Activated T-cell treated with anti-CD3 and anti-CD28 coated beads for 4 hours (primary cell): ENCODE measurements around the gene FNDC5.
A peak's percentile ranks its signal among the peaks of the same experiment; 100 is the strongest.

Experiments used
- DNase-seq: peaks from one replicate; pipeline ENCODE4 v3.0.0-alpha.2; 2020

The FNDC5 gene

GRCh38 chr1:32863881-32864245 is 6.8 kb downstream of the FNDC5 start:
- no peak for DNase-seq

- DNase-seq: no peak
Observed at GRCh38 chr1:32863218-32863880, 7.4 kb downstream of the FNDC5 start.

DNA sequence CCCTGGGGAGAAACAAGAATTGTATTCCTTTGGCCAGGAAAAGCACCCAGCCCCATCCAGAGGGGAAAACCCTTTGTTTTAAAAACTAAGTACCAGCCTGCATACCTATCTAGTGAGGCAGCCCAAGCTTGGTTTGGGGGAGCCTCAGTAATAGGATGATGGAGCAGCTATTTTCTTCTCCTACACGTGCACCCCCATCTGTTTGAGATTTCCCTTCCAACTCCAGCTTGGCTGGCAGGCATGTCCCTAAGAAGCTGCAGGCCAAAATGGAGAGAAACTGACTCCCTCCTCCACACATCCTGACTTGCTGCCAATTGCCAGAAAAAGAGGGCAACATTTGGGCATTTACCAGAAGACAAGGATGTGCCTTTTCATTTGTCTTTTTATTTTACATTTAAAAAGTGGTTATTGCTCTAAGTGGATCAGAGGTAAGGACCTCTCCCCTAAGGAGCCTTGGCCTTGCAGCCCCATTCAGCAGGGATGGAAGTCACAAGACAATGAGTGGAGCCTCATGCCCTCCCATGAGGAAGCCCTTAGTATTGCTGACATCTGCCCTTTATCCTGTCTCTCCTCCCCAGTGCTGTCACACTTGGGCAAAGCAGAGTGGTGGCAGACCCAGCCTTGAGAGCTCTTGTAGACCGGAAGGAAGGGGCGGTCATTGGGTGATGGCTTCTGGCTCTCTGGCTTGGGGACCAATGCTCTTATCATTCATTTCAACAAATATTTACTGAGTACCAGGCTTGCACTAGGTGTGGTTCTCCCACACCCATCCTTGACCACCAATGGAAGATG is 8.6 kb downstream of the FNDC5 start:
- DNase-seq: no peak

GRCh38 chr1:32860566-32860965 is 10.1 kb downstream of the FNDC5 start:
- no peak for DNase-seq

- no peak for DNase-seq
Observed at GRCh38 chr1:32859915-32860314, 10.8 kb downstream of the FNDC5 start.

DNA sequence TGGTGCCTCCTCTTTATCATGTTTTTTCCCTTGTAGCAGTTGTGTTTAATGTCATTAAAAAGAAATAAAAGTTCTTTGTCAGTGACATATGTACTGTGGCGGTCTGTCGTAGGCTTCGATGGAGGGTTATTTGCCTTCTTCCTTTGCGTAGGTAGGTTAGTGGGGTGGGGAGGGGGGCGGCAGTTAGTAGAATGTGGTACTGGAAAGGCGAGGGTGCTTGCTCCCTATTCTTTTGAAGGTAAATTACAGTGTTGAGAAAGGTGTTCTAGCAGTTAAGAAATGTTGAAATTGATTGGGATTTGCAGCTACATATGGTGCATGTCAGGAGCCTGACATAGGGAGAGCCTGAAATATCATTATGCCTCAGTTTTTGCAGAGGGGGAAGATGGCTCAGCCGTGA is 11.9 kb downstream of the FNDC5 start:
- no peak for DNase-seq

- no peak for DNase-seq
Observed at GRCh38 chr1:32858136-32858535, 12.6 kb downstream of the FNDC5 start.

DNA sequence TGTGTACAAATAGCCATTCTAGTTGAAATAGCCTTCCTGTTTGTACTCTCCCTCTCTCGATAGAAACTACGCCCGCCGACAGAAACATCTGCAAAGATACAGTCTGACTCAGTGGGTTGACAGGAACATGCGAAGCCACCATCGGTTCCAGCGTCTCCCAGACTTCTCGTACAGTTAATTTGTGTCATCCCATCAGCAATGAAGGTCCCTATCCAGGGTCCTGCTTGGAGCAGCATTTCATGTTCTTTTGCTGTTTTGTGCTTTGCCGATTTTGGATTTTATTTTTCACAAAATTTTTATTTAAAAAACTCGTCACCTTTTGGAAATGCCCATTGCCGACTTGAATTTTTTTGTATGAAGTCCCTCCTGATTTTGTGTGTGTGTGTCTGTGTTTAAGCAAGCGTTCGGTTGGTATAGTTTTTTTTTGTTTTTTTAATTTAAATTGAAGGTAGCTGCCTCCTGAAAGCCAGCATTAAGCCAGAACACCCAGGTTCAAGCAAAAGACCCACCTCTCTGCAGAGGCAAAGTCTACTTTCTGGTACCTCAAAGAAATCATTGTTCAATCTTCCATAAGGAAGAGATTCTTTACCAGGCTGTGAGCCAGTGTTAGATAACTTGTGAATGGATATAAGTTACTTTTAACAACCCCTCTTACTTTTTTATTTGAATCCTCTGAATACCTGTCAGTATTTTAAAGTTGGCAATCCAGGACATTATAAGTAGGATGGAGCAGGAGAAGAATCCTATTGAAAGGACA is 14.7 kb downstream of the FNDC5 start:
- DNase-seq: no peak

- no peak for DNase-seq
Observed at GRCh38 chr1:32848354-32849063, 22.2 kb downstream of the FNDC5 start.

DNA sequence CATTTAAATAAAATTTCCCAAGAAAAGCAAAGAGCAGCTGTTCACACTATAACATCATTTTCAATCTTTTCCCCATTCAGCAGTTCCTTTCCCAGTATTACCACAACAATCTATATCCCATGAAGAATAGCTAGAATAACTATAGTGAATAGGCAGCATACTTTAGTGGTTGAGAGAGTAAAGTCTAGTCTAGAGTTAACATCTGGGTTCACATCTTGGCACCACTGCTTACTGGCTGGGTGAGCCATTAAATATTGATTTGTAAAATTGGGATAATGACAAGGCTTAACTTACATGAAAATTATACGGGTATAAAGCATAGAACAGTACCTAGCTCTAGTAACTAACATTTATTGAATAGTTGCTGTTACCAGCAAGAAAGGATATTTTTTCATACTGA is 38.8 kb downstream of the FNDC5 start:
- no peak for DNase-seq

- DNase-seq: no peak
Observed at GRCh38 chr1:32830092-32830852, 40.4 kb downstream of the FNDC5 start.

DNA sequence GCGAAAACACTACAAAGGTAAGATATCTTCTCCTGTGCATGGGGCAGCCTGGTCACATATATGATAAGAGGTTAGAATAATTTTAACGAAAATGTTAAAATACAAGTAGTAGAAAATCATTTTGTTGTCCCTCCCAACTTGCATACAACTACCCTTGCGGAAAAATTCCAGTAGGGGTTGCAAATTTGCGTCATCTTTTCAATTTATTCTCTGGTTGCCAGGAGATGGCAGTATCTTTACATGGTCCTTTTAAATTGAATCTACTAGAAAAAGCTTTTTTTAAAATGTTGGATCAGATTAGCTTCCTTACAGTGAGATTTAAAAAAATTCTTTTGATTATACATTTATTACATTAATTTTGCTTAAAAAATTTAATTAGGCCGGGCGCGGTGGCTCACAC is 42.4 kb downstream of the FNDC5 start:
- DNase-seq: no peak

- no peak for DNase-seq
Observed at GRCh38 chr1:32825181-32825580, 45.5 kb downstream of the FNDC5 start.

DNA sequence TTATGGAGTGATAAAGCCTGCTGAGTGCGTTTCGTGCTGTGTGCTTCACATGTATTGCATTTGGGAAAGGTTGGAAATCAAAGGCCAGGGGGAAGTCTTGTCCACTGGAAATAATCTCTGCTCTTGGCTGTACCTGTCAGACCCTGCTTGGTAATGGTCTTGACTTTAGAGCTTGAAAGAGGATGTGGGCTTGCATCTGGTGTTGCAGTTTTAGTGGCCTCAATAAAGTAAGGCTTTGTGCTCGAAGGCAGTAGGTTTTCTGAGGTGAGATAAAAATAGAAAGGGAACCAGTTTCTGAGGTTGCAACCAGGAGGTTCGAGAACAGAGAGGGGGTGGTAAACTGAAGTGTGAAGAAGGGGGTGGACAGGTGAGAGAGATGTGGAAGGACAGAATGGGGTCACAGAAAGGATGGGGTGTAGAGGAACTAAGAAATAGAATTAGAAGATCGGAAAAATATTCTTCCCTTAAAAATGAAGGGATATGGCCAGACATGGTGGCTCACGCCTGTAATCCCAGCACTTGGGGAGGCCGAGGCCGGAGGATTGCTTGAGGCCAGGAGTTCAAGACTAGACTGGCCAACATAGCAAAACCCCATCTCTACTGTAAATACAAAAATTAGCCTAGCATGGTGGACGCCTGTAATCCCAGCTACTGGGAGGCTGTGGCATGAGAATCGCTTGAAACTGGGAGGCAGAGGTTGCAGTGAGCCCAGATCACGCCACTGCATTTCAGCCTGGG is 51.7 kb downstream of the FNDC5 start:
- DNase-seq: no peak

- DNase-seq: peak; percentile 14
Observed at GRCh38 chr1:32817815-32818786, 52.6 kb downstream of the FNDC5 start.

GRCh38 chr1:32817159-32817814 is 53.4 kb downstream of the FNDC5 start, which contains the start of the genes S100PBP and YARS1:
TSS of gene S100PBP (plus strand) at chr1:32817653. CDS start at chr1:32826100, 8,447 bp downstream.
TSS of gene YARS1 (minus strand) at chr1:32817358. CDS start at chr1:32817244, 114 bp downstream.
- peak; percentile 100 for DNase-seq

DNA sequence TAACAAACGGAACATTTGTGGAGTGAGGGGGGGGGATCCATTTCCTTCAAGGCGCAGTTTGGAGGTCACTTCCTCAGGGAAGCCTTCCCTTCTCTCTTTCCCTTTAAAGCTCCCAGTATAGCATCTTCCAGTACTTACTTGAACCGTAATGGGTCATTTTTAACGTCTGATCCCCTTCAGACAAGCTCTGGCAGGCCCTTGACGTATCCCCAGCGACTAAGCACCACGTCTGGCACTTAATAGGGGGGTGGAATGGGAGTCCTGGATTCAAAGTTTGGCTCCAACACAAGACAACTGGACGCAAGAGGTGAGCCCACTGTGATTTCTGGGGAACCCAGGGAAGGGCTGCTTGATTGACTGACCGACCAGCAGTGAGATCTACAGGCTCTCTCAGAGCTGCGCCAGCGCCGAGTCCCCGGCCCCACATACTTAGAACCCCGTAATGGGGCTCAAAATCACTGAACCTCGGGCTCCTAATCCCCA is 54.0 kb downstream of the FNDC5 start:
- no peak for DNase-seq

GRCh38 chr1:32813941-32814739 is 56.6 kb downstream of the FNDC5 start:
- DNase-seq: no peak
